NCI-H1930 (cell line): ENCODE results near the gene PTPN13.

Source experiments
- DNase-seq, 2 experiments: peaks; one replicate each; lab custom pipeline; 2025; lab: John Stamatoyannopoulos, UW

PTPN13 gene

GRCh38 chr4:86857341-86858052 lies 263.4 kb downstream of the PTPN13 start:
- DNase-seq = no peak
